B cell (primary cell): Measurements from ENCODE around the gene DIPK1B.

Source experiments
- EZH2 ChIP-seq: IDR thresholded peaks from 2 replicates; pipeline ENCODE4 v1.6.1; 2012; ENCODE audit warnings: borderline replicate concordance, low read depth, mild to moderate bottlenecking, moderate library complexity, low read length; ENCODE audit not compliant: insufficient read depth, poor library complexity, severe bottlenecking
- TF ChIP-seq, protein P1 (sequence below): fragments of 200-600 bp; IDR thresholded peaks from one replicate; pipeline ENCODE4 v1.8.0; 2022; ENCODE audit warnings: antibody characterized with exemption, mild to moderate bottlenecking

DNA sequence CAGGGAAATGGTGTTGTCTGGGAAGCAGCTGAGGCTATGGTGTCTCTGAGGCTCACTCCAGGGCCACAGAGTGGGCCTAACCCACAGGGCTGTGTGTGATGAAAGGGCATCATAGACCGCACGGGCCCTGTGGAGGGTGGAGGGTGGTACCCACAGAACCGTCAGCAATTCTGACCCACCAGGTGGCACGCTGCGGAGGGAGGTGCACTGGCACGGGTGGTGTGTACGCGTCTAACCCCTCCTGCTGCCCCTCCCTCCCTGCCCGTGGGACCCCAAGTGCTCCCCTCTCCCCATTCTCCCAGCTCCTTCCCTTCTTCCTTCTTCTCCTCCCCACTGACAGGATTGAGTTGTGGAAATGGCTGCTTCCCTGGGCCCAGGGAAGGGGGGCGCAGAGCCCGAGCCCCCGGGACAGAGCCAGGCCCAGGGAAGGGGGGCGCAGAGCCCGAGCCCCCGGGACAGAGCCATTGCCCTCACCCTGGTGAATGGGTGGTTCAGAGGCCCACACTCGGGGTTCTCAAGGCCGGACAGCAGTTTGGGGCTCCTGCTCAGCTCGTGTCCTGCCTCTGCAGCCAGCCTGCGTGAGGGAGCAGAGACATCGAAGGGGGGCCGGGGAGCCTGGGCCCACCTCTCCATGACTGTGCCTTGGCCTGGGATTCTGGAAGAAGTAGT, 23.6 kb downstream of the DIPK1B start:
- TF ChIP-seq, protein P1, sequence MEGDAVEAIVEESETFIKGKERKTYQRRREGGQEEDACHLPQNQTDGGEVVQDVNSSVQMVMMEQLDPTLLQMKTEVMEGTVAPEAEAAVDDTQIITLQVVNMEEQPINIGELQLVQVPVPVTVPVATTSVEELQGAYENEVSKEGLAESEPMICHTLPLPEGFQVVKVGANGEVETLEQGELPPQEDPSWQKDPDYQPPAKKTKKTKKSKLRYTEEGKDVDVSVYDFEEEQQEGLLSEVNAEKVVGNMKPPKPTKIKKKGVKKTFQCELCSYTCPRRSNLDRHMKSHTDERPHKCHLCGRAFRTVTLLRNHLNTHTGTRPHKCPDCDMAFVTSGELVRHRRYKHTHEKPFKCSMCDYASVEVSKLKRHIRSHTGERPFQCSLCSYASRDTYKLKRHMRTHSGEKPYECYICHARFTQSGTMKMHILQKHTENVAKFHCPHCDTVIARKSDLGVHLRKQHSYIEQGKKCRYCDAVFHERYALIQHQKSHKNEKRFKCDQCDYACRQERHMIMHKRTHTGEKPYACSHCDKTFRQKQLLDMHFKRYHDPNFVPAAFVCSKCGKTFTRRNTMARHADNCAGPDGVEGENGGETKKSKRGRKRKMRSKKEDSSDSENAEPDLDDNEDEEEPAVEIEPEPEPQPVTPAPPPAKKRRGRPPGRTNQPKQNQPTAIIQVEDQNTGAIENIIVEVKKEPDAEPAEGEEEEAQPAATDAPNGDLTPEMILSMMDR: no peak
- no peak for TF ChIP-seq EZH2
